Trophoblast cell (in vitro differentiated cells and primary cell): ENCODE measurements around the gene WDPCP.

Source experiments
- DNase-seq, 2 donors: peaks; one replicate each; pipeline ENCODE4 v3.0.0-alpha.2; 2016
- H2AFZ ChIP-seq: 2 replicates; pipeline ENCODE4 v1.6.1; 2013; ENCODE audit warnings: low read length, moderate library complexity, mild to moderate bottlenecking; ENCODE audit not compliant: insufficient read depth, poor library complexity
- H2AK5ac ChIP-seq: 2 replicates; pipeline ENCODE4 v1.6.1; 2013; ENCODE audit warnings: mild to moderate bottlenecking, low read length
- H2BK120ac ChIP-seq: 2 replicates; pipeline ENCODE4 v1.6.1; 2013; ENCODE audit warnings: low read length, mild to moderate bottlenecking, moderate library complexity; ENCODE audit not compliant: insufficient read depth, poor library complexity
- H2BK12ac ChIP-seq: 2 replicates; pipeline ENCODE4 v1.6.1; 2013; ENCODE audit warnings: mild to moderate bottlenecking, low read length, moderate library complexity
- H2BK5ac ChIP-seq: 2 replicates; pipeline ENCODE4 v1.6.1; 2013; ENCODE audit warnings: low read length, low read depth, moderate library complexity, mild to moderate bottlenecking; ENCODE audit not compliant: poor library complexity
- H3K14ac ChIP-seq: 2 replicates; pipeline ENCODE4 v1.6.1; 2013; ENCODE audit warnings: mild to moderate bottlenecking, low read length
- H3K18ac ChIP-seq: 2 replicates; pipeline ENCODE4 v1.6.1; 2013; ENCODE audit warnings: mild to moderate bottlenecking, low read length
- H3K23ac ChIP-seq: 2 replicates; pipeline ENCODE4 v1.6.1; 2013; ENCODE audit warnings: low read length
- H3K27ac ChIP-seq: 2 replicates; pipeline ENCODE4 v1.5.1; 2013; ENCODE audit warnings: low read depth, mild to moderate bottlenecking, inconsistent platforms, low read length, moderate library complexity
- H3K27me3 ChIP-seq: 2 replicates; pipeline ENCODE4 v1.6.1; 2013; ENCODE audit warnings: inconsistent platforms, mild to moderate bottlenecking, low read length, moderate library complexity; ENCODE audit not compliant: insufficient read depth
- H3K36me3 ChIP-seq, 2 experiments: 1 replicate in 1 of 2; 2 replicates in 1 of 2; pipeline ENCODE4 v1.6.1; 2013; ENCODE audit warnings: low read length in 2 of 2, mild to moderate bottlenecking in 2 of 2, moderate library complexity in 1 of 2; ENCODE audit not compliant: insufficient read depth in 2 of 2, control insufficient read depth in 1 of 2
- H3K4ac ChIP-seq: 2 replicates; pipeline ENCODE4 v1.6.1; 2013; ENCODE audit warnings: low read depth, mild to moderate bottlenecking, low read length, moderate library complexity
- H3K4me1 ChIP-seq, 2 experiments: 1 replicate in 1 of 2; 2 replicates in 1 of 2; pipeline ENCODE4 v1.6.1; 2013; ENCODE audit warnings: low read length in 2 of 2, mild to moderate bottlenecking in 2 of 2, moderate library complexity in 1 of 2; ENCODE audit not compliant: insufficient read depth in 2 of 2, control insufficient read depth in 1 of 2
- H3K4me2 ChIP-seq: 2 replicates; pipeline ENCODE4 v1.6.1; 2013; ENCODE audit warnings: inconsistent platforms, mild to moderate bottlenecking, low read length, moderate library complexity
- H3K4me3 ChIP-seq: 2 replicates; pipeline ENCODE4 v1.5.1; 2013; ENCODE audit warnings: mild to moderate bottlenecking, low read depth, low read length, inconsistent platforms
- H3K79me1 ChIP-seq: one replicate; pipeline ENCODE4 v1.6.1; 2013; ENCODE audit warnings: low read length
- H3K79me2 ChIP-seq: 2 replicates; pipeline ENCODE4 v1.6.1; 2013; ENCODE audit warnings: low read length, mild to moderate bottlenecking; ENCODE audit not compliant: control insufficient read depth, insufficient read depth, poor library complexity
- H3K9ac ChIP-seq: 2 replicates; pipeline ENCODE4 v1.6.1; 2013; ENCODE audit warnings: mild to moderate bottlenecking, low read length
- H3K9me3 ChIP-seq: 2 replicates; pipeline ENCODE4 v1.6.1; 2013; ENCODE audit warnings: low read depth, mild to moderate bottlenecking, control low read depth, inconsistent platforms, low read length; ENCODE audit not compliant: insufficient read depth
- H4K12ac ChIP-seq: 2 replicates; pipeline ENCODE4 v1.6.1; 2013; ENCODE audit warnings: low read depth, mild to moderate bottlenecking, low read length, moderate library complexity
- H4K8ac ChIP-seq: 2 replicates; pipeline ENCODE4 v1.6.1; 2013; ENCODE audit warnings: low read depth, mild to moderate bottlenecking, low read length, moderate library complexity
- H4K91ac ChIP-seq: one replicate; pipeline ENCODE4 v1.6.1; 2013; ENCODE audit warnings: low read depth, mild to moderate bottlenecking, low read length, moderate library complexity
- WGBS: extraction: QIAGEN DNeasy Blood & Tissue Kit; methylation state at CpG from one replicate; pipeline ENCODE4 v1.1.7; 2013; ENCODE audit warnings: missing lambda C conversion rate; ENCODE audit not compliant: insufficient read length, insufficient coverage; ENCODE audit errors: extremely low coverage; 5-methylcytosine and 5-hydroxymethylcytosine counted together

WDPCP gene

DNA sequence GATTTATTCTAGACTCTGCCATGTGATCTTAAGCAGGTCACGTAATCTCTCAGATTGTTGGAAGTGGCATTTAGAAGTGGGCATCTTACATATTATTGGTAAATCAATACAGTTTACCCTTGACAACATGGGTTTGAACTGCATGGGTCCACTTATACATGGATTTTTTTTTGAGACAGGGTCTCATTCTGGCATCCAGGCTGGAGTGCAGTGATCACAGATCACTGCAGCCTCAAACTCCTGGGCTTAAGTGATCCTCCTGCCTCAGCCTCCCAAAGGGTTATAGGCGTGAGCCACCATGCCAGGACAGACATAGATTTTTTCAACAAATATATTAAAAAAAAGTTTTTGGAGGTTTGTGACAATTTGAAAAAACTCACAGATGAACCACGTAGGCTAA, 393.0 kb downstream of the WDPCP start:
- WGBS: no CpG with 5 or more reads among the region's 3 CpGs
- no peak for DNase-seq
- H3K4ac ChIP-seq: no peak overlapping the region
- no peak overlapping the region for H2AK5ac ChIP-seq
- no peak overlapping the region for H2BK5ac ChIP-seq
- H4K8ac ChIP-seq: no peak overlapping the region
- H3K4me3 ChIP-seq: no peak overlapping the region
- no peak overlapping the region for H3K14ac ChIP-seq
- no peaks in the 10 kb centered on the region for H3K27me3 ChIP-seq
- no peak overlapping the region for H2AFZ ChIP-seq
- no peak overlapping the region for H2BK12ac ChIP-seq
- H4K12ac ChIP-seq: no peak overlapping the region
- H3K4me1 ChIP-seq: no peaks in the 10 kb centered on the region
- no peak overlapping the region for H3K27ac ChIP-seq
- no peaks in the 10 kb centered on the region for H3K79me2 ChIP-seq
- H3K9ac ChIP-seq: no peak overlapping the region
- no peaks in the 10 kb centered on the region for H3K9me3 ChIP-seq
- H3K79me1 ChIP-seq: no peaks in the 10 kb centered on the region
- no peak overlapping the region for H3K18ac ChIP-seq
- H3K36me3 ChIP-seq: no peaks in the 10 kb centered on the region
- H3K4me2 ChIP-seq: no peak overlapping the region
- H4K91ac ChIP-seq: no peak overlapping the region
- no peak overlapping the region for H3K23ac ChIP-seq
- no peak overlapping the region for H2BK120ac ChIP-seq

GRCh38 chr2:63194175-63194574, 394.1 kb downstream of the WDPCP start:
- H2AFZ ChIP-seq: no peak overlapping the region
- H3K4me2 ChIP-seq: no peak overlapping the region
- H3K23ac ChIP-seq: no peak overlapping the region
- H3K4me3 ChIP-seq: no peak overlapping the region
- no peak overlapping the region for H2BK5ac ChIP-seq
- H3K18ac ChIP-seq: no peak overlapping the region
- no peak overlapping the region for H3K4ac ChIP-seq
- H3K4me1 ChIP-seq: no peaks in the 10 kb centered on the region
- H3K79me2 ChIP-seq: no peaks in the 10 kb centered on the region
- H3K27ac ChIP-seq: no peak overlapping the region
- no peak for DNase-seq
- H4K91ac ChIP-seq: no peak overlapping the region
- no peaks in the 10 kb centered on the region for H3K36me3 ChIP-seq
- no peak overlapping the region for H2BK12ac ChIP-seq
- H2BK120ac ChIP-seq: no peak overlapping the region
- H4K8ac ChIP-seq: no peak overlapping the region
- no peak overlapping the region for H3K9ac ChIP-seq
- H3K9me3 ChIP-seq: no peaks in the 10 kb centered on the region
- H3K79me1 ChIP-seq: no peaks in the 10 kb centered on the region
- no peaks in the 10 kb centered on the region for H3K27me3 ChIP-seq
- no peak overlapping the region for H4K12ac ChIP-seq
- H3K14ac ChIP-seq: no peak overlapping the region
- H2AK5ac ChIP-seq: no peak overlapping the region

- no CpG with 5 or more reads among the region's 2 CpGs for WGBS
- Histone ChIP-seq H3K4ac (no peak overlapping the region), H3K4me2 (no peak overlapping the region), H2BK120ac (no peak overlapping the region), H3K79me2 (no peaks in the 10 kb centered on the region), H3K23ac (no peak overlapping the region), H3K9ac (no peak overlapping the region), H3K18ac (no peak overlapping the region), H2BK12ac (no peak overlapping the region), H3K79me1 (no peaks in the 10 kb centered on the region), H3K4me1 (no peaks in the 10 kb centered on the region), H2BK5ac (no peak overlapping the region), H4K12ac (no peak overlapping the region), H4K91ac (no peak overlapping the region), H3K27me3 (no peaks in the 10 kb centered on the region), H4K8ac (no peak overlapping the region), H3K14ac (no peak overlapping the region), H3K27ac (no peak overlapping the region), H3K4me3 (no peak overlapping the region), H2AK5ac (no peak overlapping the region), H2AFZ (no peak overlapping the region), H3K36me3 (no peaks in the 10 kb centered on the region), H3K9me3 (no peaks in the 10 kb centered on the region)
- no peak for DNase-seq
Observed at GRCh38 chr2:63192889-63193774, 395.1 kb downstream of the WDPCP start.

DNA sequence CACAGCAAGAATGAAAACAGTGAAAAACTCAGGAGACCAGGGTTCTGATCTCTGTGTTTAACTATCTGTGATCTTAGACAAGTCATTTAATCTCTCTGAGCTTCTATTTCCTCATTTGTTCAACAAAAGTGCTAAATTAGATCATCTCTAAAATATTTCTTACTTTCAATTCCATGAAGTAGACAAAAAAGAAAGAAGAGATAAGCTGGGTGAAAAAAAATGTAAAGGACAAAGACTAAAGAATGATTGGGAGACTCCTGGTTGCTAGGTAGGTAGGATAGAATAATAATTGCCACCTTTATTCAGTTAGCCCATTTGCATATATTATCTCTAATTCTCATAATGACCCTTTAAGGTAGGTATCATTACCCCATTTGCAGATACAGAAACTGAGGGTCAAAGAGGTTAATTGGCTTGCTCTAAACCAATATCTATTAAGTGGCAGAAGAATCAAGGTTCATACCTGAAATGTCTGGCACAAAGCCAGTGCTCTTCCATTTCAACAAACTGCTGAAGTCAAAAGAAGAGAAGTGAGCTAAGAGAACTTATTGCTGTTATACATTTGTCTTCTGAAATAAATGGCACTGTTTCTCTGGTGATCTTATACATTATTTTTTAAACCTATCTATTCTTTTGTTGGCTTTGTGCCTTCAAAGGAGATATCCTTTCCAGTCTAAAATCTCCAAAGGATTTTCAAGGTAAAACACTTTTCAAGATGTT, 395.9 kb downstream of the WDPCP start:
- Histone ChIP-seq H4K12ac (no peak overlapping the region), H3K4me2 (no peak overlapping the region), H3K18ac (no peak overlapping the region)

More for the DNA sequence above, 395.9 kb downstream of the WDPCP start:
- Histone ChIP-seq H2BK12ac (no peak overlapping the region), H3K4me3 (no peak overlapping the region), H2BK5ac (no peak overlapping the region), H3K9me3 (no peaks in the 10 kb centered on the region), H3K4me1 (no peaks in the 10 kb centered on the region), H3K9ac (no peak overlapping the region), H3K27ac (no peak overlapping the region), H4K91ac (no peak overlapping the region), H2BK120ac (no peak overlapping the region), H3K36me3 (no peaks in the 10 kb centered on the region), H4K8ac (no peak overlapping the region), H2AK5ac (no peak overlapping the region), H3K14ac (no peak overlapping the region), H2AFZ (no peak overlapping the region), H3K27me3 (no peaks in the 10 kb centered on the region), H3K79me1 (no peaks in the 10 kb centered on the region), H3K4ac (no peak overlapping the region), H3K79me2 (no peaks in the 10 kb centered on the region), H3K23ac (no peak overlapping the region)
- no peak for DNase-seq
